Breast epithelium (tissue), 4 donors: ENCODE data around the gene GNB4. TPM values are rescaled to one million over a fixed set of nuclear protein-coding genes. Genes with fewer than 3 reads are reported as not detected.

Source experiments
- DNase-seq, 2 donors: peaks; one replicate each; pipeline ENCODE4 v3.0.0-alpha.2; 2019; ENCODE audit warnings: low spot score in 2 of 2
- H3K27ac ChIP-seq, 2 donors: fragments of 200-600 bp; sonication (generic) in 1 of 2; one replicate each; pipeline ENCODE4 v1.5.1; 2016 to 2019; ENCODE audit warnings: mild to moderate bottlenecking in 1 of 2
- H3K27me3 ChIP-seq, 2 donors: fragments of 200-600 bp; sonication (generic) in 1 of 2; one replicate each; pipeline versions ENCODE4 v1.5.1 to v1.6.0; 2017 to 2019; ENCODE audit warnings: control low read depth in 1 of 2, mild to moderate bottlenecking in 1 of 2
- H3K36me3 ChIP-seq: fragments of 200-600 bp; one replicate; pipeline ENCODE4 v1.5.1; 2019
- H3K4me1 ChIP-seq, 2 donors: fragments of 200-600 bp; sonication (generic); one replicate each; pipeline ENCODE4 v1.5.1; 2016 to 2019; ENCODE audit warnings: control low read depth in 1 of 2
- H3K4me3 ChIP-seq, 3 donors: fragments of 200-600 bp; sonication (generic); 1 replicate in 2 of 3; 2 replicates in 1 of 3; pipeline ENCODE4 v1.5.1; 2016 to 2019; ENCODE audit warnings: mild to moderate bottlenecking in 3 of 3, moderate library complexity in 2 of 3
- H3K9me3 ChIP-seq, 2 donors: fragments of 200-600 bp; sonication (generic) in 1 of 2; one replicate each; pipeline ENCODE4 v1.5.1; 2016 to 2019; ENCODE audit warnings: control low read depth in 1 of 2
- CTCF ChIP-seq, 3 donors: fragments of 450-650 bp; IDR thresholded peaks; one replicate each; pipeline ENCODE4 v1.5.1; 2016 to 2017; ENCODE audit warnings: antibody characterized with exemption in 3 of 3, mild to moderate bottlenecking in 3 of 3, moderate library complexity in 3 of 3
- POLR2A ChIP-seq: fragments of 450-650 bp; IDR thresholded peaks from one replicate; pipeline ENCODE4 v1.6.1; 2016; ENCODE audit warnings: antibody characterized with exemption, mild to moderate bottlenecking, moderate library complexity
- POLR2AphosphoS5 ChIP-seq, 3 donors: sonication (generic); formaldehyde crosslinking; IDR thresholded peaks; one replicate each; pipeline ENCODE4 v1.6.1; 2017; ENCODE audit warnings: antibody characterized with exemption in 3 of 3
- intact Hi-C: fragments of 100-400 bp; cut with DNase I; formaldehyde crosslinking; loops from one replicate; pipeline ENCODE4 v1.15.1; 2023; ENCODE audit warnings: low total_unique reads
- total RNA-seq, 3 donors: library from RNA; depleted of rRNA; stranded (reverse); fragments of >200 nt; gene quantifications; one replicate each; pipeline ENCODE4 v1.1.0, GENCODE V29; 2016

The GNB4 gene
- total RNA-seq, 3 donors from 2014 or later, result 23.8 to 38.7 (median 29.6) TPM

DNA sequence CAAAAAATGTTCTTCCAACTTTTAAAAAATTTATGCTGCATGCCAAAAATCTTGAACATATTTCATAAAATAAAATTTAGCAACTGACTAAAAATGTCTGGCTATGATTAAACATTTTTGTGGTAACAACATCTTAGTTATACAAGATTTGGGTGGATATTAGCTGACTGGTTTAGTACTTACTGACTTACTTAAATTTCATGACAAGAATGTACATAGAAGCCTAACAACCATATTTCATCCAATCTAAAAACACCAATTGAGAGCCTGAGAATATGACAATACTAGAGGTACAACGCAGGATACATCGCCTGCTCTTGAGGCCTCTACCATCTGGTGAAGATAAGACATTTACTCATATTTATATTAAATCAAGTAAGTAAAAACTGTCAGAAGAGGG lies 34.6 kb downstream of the GNB4 start:
- no peak for DNase-seq
- Histone ChIP-seq H3K27ac (no peak overlapping the region), H3K9me3 (no peaks in the 10 kb centered on the region), H3K4me1 (no peaks in the 10 kb centered on the region), H3K27me3 (no peaks in the 10 kb centered on the region), H3K4me3 (no peak overlapping the region), H3K36me3 (no peaks in the 10 kb centered on the region)
- intact Hi-C loops, result no loop called here
- no peak for TF ChIP-seq POLR2AphosphoS5 (IDR thresholded peaks at IDR 0.05)
- TF ChIP-seq CTCF (IDR thresholded peaks at IDR 0.05), result no peak
- no peak for TF ChIP-seq POLR2A

- Histone ChIP-seq H3K27me3 (no peaks in the 10 kb centered on the region), H3K4me1 (no peaks in the 10 kb centered on the region), H3K4me3 (no peak overlapping the region), H3K36me3 (no peaks in the 10 kb centered on the region), H3K9me3 (no peaks in the 10 kb centered on the region), H3K27ac (no peak overlapping the region)
- no peak for TF ChIP-seq CTCF (IDR thresholded peaks at IDR 0.05)
- no peak for TF ChIP-seq POLR2AphosphoS5 (IDR thresholded peaks at IDR 0.05)
- TF ChIP-seq POLR2A, result no peak
- DNase-seq, result no peak
- intact Hi-C loops, result no loop called here
These were observed 35.9 kb downstream of the GNB4 start for GRCh38 chr3:179415377-179415776.

DNA sequence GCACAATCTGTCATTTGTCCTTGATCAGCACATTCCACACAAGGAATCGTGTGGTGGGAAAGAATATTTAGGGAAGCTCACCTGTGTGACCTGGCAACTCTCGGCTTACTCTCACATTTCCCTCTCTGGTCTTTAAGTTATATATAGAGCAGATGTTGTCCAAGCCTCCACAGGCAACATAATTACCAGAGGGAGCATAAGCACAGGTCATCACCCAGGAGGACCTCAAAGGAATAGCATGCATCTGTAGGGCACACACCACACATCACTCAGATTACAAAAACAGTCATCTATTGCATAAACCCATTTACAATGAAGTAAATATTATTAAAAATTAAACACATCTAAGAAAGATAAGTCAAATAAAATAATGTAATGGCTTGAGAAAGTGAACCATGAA lies 36.5 kb downstream of the GNB4 start:
- Histone ChIP-seq H3K36me3 (no peaks in the 10 kb centered on the region), H3K27ac (no peak overlapping the region), H3K27me3 (no peaks in the 10 kb centered on the region), H3K4me3 (no peak overlapping the region), H3K4me1 (no peaks in the 10 kb centered on the region), H3K9me3 (no peaks in the 10 kb centered on the region)
- TF ChIP-seq POLR2A (no peak), POLR2AphosphoS5 (IDR thresholded peaks at IDR 0.05) (no peak), CTCF (IDR thresholded peaks at IDR 0.05) (no peak)
- DNase-seq, result no peak
- intact Hi-C loops, result no loop called here

GRCh38 chr3:179410999-179411398 lies 40.3 kb downstream of the GNB4 start:
- no peak overlapping the region for H3K4me3 ChIP-seq
- no peak overlapping the region for H3K27ac ChIP-seq
- H3K36me3 ChIP-seq, result no peaks in the 10 kb centered on the region
- DNase-seq, result no peak
- H3K27me3 ChIP-seq, result no peaks in the 10 kb centered on the region
- H3K9me3 ChIP-seq, result no peaks in the 10 kb centered on the region
- TF ChIP-seq CTCF (IDR thresholded peaks at IDR 0.05) (no peak), POLR2AphosphoS5 (IDR thresholded peaks at IDR 0.05) (no peak), POLR2A (no peak)
- intact Hi-C loops, result no loop called here
- H3K4me1 ChIP-seq, result no peaks in the 10 kb centered on the region

DNA sequence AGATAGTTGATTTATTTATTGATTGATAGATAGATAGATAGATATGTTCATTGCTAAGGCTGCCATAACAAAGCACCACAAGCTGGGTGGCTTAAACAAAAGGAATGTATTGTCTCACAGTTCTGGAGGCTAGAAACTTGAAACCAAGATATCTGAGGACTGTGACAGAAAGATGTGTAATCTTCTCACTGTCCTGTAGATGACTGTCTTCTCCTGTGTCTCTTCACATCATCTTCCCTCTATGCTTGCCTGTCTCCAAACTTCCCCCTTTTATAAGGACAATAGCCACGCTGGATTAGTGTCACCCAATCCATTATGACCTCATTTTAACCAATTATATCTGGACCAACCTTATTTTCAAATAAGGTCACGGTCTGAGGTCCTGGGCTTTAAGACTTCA lies 40.9 kb downstream of the GNB4 start:
- Histone ChIP-seq H3K4me3 (no peak overlapping the region), H3K36me3 (no peaks in the 10 kb centered on the region), H3K27ac (no peak overlapping the region), H3K4me1 (no peaks in the 10 kb centered on the region), H3K27me3 (no peaks in the 10 kb centered on the region), H3K9me3 (no peaks in the 10 kb centered on the region)
- DNase-seq, result no peak
- no peak for TF ChIP-seq POLR2AphosphoS5 (IDR thresholded peaks at IDR 0.05)
- no peak for TF ChIP-seq CTCF (IDR thresholded peaks at IDR 0.05)
- no peak for TF ChIP-seq POLR2A
- intact Hi-C loops, result no loop called here
